GM18498 (cell line): ENCODE data around the gene SRSF3.
"Not testable (repeated sequence)": the region's sequence is repeated elsewhere in the genome, so short reads cannot be mapped to it uniquely, and the experiment has no call there.

Source experiments
- ATAC-seq: cut with Tn5 transposase; IDR thresholded peaks from one replicate; pipeline ENCODE4 v1.9.1; 2021; ENCODE audit warnings: mild to moderate bottlenecking, moderate library complexity; ENCODE audit not compliant: unreplicated experiment

The SRSF3 gene

GRCh38 chr6:36574679-36575078 is 19.5 kb upstream of the SRSF3 start:
- ATAC-seq, result no peak

- no peak for ATAC-seq
Observed at GRCh38 chr6:36576578-36576977, 17.6 kb upstream of the SRSF3 start.

- no peak for ATAC-seq
Observed at GRCh38 chr6:36577301-36577700, 16.9 kb upstream of the SRSF3 start.

- ATAC-seq, result no peak
Observed at GRCh38 chr6:36578030-36578429, 16.1 kb upstream of the SRSF3 start.

GRCh38 chr6:36578431-36578830 is 15.7 kb upstream of the SRSF3 start:
- ATAC-seq, result no peak

- ATAC-seq, result no peak
Observed at GRCh38 chr6:36580184-36580526, 14.0 kb upstream of the SRSF3 start.

GRCh38 chr6:36581716-36582115 is 12.4 kb upstream of the SRSF3 start:
- no peak for ATAC-seq

GRCh38 chr6:36586606-36587005 is 7.6 kb upstream of the SRSF3 start:
- no peak for ATAC-seq

- not testable (repeated sequence) for ATAC-seq
Observed at GRCh38 chr6:36589025-36589400, 5.1 kb upstream of the SRSF3 start.

GRCh38 chr6:36590237-36590636 is 3.9 kb upstream of the SRSF3 start:
- no peak for ATAC-seq

- no peak for ATAC-seq
Observed at GRCh38 chr6:36592221-36592655, 1.9 kb upstream of the SRSF3 start.

- peak; percentile 19 for ATAC-seq
Observed at GRCh38 chr6:36593569-36594028, 563 bp upstream of the SRSF3 start.

GRCh38 chr6:36594816-36595643 is 868 bp downstream of the SRSF3 start:
- ATAC-seq, result no peak

GRCh38 chr6:36596356-36596755 is 2.2 kb downstream of the SRSF3 start:
- ATAC-seq, result no peak

- ATAC-seq, result no peak
Observed at GRCh38 chr6:36597775-36598174, 3.6 kb downstream of the SRSF3 start.

GRCh38 chr6:36598326-36598725 is 4.2 kb downstream of the SRSF3 start:
- ATAC-seq, result no peak

- ATAC-seq, result no peak
Observed at GRCh38 chr6:36598739-36599318, 4.7 kb downstream of the SRSF3 start.

- no peak for ATAC-seq
Observed at GRCh38 chr6:36599791-36600209, 5.6 kb downstream of the SRSF3 start.

- no peak for ATAC-seq
Observed at GRCh38 chr6:36600564-36601146, 6.5 kb downstream of the SRSF3 start.

- ATAC-seq, result not testable (repeated sequence)
Observed at GRCh38 chr6:36601818-36602217, 7.7 kb downstream of the SRSF3 start.

GRCh38 chr6:36603222-36604089 is 9.3 kb downstream of the SRSF3 start:
- ATAC-seq, result no peak
